HCT116 (cell line): ENCODE results near the gene ABCG1. TPM values are rescaled to one million over a fixed set of nuclear protein-coding genes. Genes with fewer than 3 reads are reported as not detected.

ENCODE experiments used
- ATAC-seq: fragments of 200-7000 bp; cut with Tn5 transposase; 2 replicates; pipeline ENCODE4 v1.9.1; 2020; ENCODE audit warnings: mild to moderate bottlenecking, moderate library complexity
- BruUV-seq: library from RNA; stranded (reverse); fragments of 400-500 nt; replicated peaks from 2 replicates; lab custom pipeline; 2021; lab: Mats Ljungman, UMichigan
- CTCF ChIA-PET: fragments of 300-600 bp; sonication (Branson Sonifier 250); formaldehyde crosslinking; loops from one replicate; lab custom pipeline; 2021; ENCODE audit warnings: antibody characterized with exemption; lab: Charles Lee
- POLR2A ChIA-PET: fragments of 300-600, 350-600 bp; sonication (Branson Sonifier 250); formaldehyde crosslinking; loops from one replicate; lab custom pipeline; 2021; ENCODE audit warnings: antibody characterized with exemption; lab: Charles Lee
- RAD21 ChIA-PET, 2 experiments: fragments of 300-600 bp; sonication (Branson Sonifier 250); formaldehyde crosslinking; loops; one replicate each; lab custom pipeline; 2023; ENCODE audit warnings: low total read pairs in 2 of 2; ENCODE audit not compliant: uncharacterized antibody in 2 of 2, unreplicated experiment in 2 of 2, low non-redundant PET in 1 of 2; lab: Charles Lee
- DNase-seq: peaks from one replicate; pipeline ENCODE4 v3.0.0-alpha.2; 2010; ENCODE audit warnings: low read depth, low spot score
- H2AFZ ChIP-seq: fragments of 200-600 bp; shearing (Covaris generic), sonication (generic); 2 replicates; pipeline ENCODE4 v1.6.1; 2017; ENCODE audit warnings: low read depth, mixed run types, mixed read lengths, antibody characterized with exemption, low read length; ENCODE audit not compliant: poor library complexity, severe bottlenecking
- H3K27ac ChIP-seq: 2 replicates; pipeline ENCODE4 v1.5.1; 2012; ENCODE audit warnings: low read depth, low read length
- H3K27me3 ChIP-seq: fragments of 200-600 bp; sonication (generic); 2 replicates; pipeline ENCODE4 v1.6.1; 2016; ENCODE audit warnings: mixed run types, low read length, mixed read lengths; ENCODE audit not compliant: insufficient read depth
- H3K36me3 ChIP-seq, 2 experiments: fragments of 200-500 bp in 1 of 2; fragments of 200-600 bp in 1 of 2; sonication (Bioruptor generic) in 1 of 2; sonication (generic) in 1 of 2; 2 replicates each; pipeline versions ENCODE4 v1.5.1 to v1.6.1; 2014 to 2016; ENCODE audit warnings: low read length in 2 of 2, inconsistent platforms in 1 of 2, mixed read lengths in 1 of 2, mixed run types in 1 of 2; ENCODE audit not compliant: insufficient read depth in 2 of 2, control insufficient read depth in 1 of 2
- H3K4me1 ChIP-seq, 2 experiments: fragments of 200-600 bp in 1 of 2; sonication (generic) in 1 of 2; 2 replicates each; pipeline versions ENCODE4 v1.5.1 to v1.6.1; 2012 to 2017; ENCODE audit warnings: low read length in 2 of 2, inconsistent platforms in 1 of 2, mild to moderate bottlenecking in 1 of 2, mixed read lengths in 1 of 2, mixed run types in 1 of 2, moderate library complexity in 1 of 2; ENCODE audit not compliant: insufficient read depth in 2 of 2, control insufficient read depth in 1 of 2
- H3K4me2 ChIP-seq: fragments of 200-600 bp; sonication (generic); 2 replicates; pipeline ENCODE4 v1.6.1; 2017; ENCODE audit warnings: mixed run types, low read length, mixed read lengths
- H3K4me3 ChIP-seq, 2 experiments: fragments of 200-600 bp in 1 of 2; sonication (generic) in 1 of 2; replicated peaks in 1 of 2; 2 replicates each; pipeline ENCODE4 v1.5.1; 2011 to 2016; ENCODE audit warnings: low read length in 2 of 2, control low read depth in 1 of 2, low read depth in 1 of 2, mild to moderate bottlenecking in 1 of 2, mixed read lengths in 1 of 2, mixed run types in 1 of 2
- H3K79me2 ChIP-seq: fragments of 200-600 bp; sonication (generic); 2 replicates; pipeline ENCODE4 v1.6.1; 2017; ENCODE audit warnings: mild to moderate bottlenecking, mixed run types, low read length, moderate library complexity, mixed read lengths; ENCODE audit not compliant: insufficient read depth
- H3K9ac ChIP-seq: fragments of 200-600 bp; sonication (generic); 2 replicates; pipeline ENCODE4 v1.6.1; 2016; ENCODE audit warnings: low read length, mixed read lengths
- H3K9me2 ChIP-seq: fragments of 200-600 bp; sonication (generic), shearing (Covaris generic); 2 replicates; pipeline ENCODE4 v1.6.1; 2017; ENCODE audit warnings: mixed run types, mild to moderate bottlenecking, moderate library complexity; ENCODE audit not compliant: insufficient read depth
- H3K9me3 ChIP-seq, 2 experiments: fragments of 200-500 bp in 1 of 2; fragments of 200-600 bp in 1 of 2; sonication (Bioruptor generic) in 1 of 2; sonication (generic) in 1 of 2; 2 replicates each; pipeline ENCODE4 v1.6.1; 2014 to 2017; ENCODE audit warnings: low read length in 2 of 2, mixed read lengths in 2 of 2, inconsistent platforms in 1 of 2, low read depth in 1 of 2, mild to moderate bottlenecking in 1 of 2, mixed run types in 1 of 2, moderate library complexity in 1 of 2; ENCODE audit not compliant: control insufficient read depth in 1 of 2, insufficient read depth in 1 of 2
- H4K20me1 ChIP-seq: fragments of 200-600 bp; sonication (generic), shearing (Covaris generic); 2 replicates; pipeline ENCODE4 v1.6.1; 2017; ENCODE audit warnings: mixed run types, mild to moderate bottlenecking, moderate library complexity; ENCODE audit not compliant: insufficient read depth
- ATF3 ChIP-seq: IDR thresholded peaks from 2 replicates; pipeline ENCODE4 v1.6.1; 2012
- CBX3 ChIP-seq: IDR thresholded peaks from 2 replicates; pipeline ENCODE4 v1.6.1; 2012; ENCODE audit warnings: low read depth
- CEBPB ChIP-seq: IDR thresholded peaks from 2 replicates; pipeline ENCODE4 v1.6.1; 2012; ENCODE audit warnings: low read depth
- EGR1 ChIP-seq: IDR thresholded peaks from 2 replicates; pipeline ENCODE4 v1.6.1; 2012; ENCODE audit warnings: low read depth
- EZH2phosphoT487 ChIP-seq: fragments of 200-600 bp; IDR thresholded peaks from 2 replicates; pipeline ENCODE4 v1.6.1; 2018; ENCODE audit warnings: antibody characterized with exemption, borderline replicate concordance
- JUND ChIP-seq: IDR thresholded peaks from 2 replicates; pipeline ENCODE4 v1.6.1; 2012
- POLR2A ChIP-seq: IDR thresholded peaks from 2 replicates; pipeline ENCODE4 v1.7.0; 2011; ENCODE audit warnings: borderline replicate concordance; ENCODE audit not compliant: insufficient read depth, insufficient read length; ENCODE audit errors: extremely low read depth
- POLR2AphosphoS5 ChIP-seq: IDR thresholded peaks from 2 replicates; pipeline ENCODE4 v1.6.1; 2011; ENCODE audit warnings: mild to moderate bottlenecking, low read depth, low read length, moderate library complexity
- SIN3A ChIP-seq: IDR thresholded peaks from 2 replicates; pipeline ENCODE4 v1.6.1; 2012; ENCODE audit warnings: low read depth
- SP1 ChIP-seq: IDR thresholded peaks from 2 replicates; pipeline ENCODE4 v1.6.1; 2012; ENCODE audit warnings: low read depth
- SRF ChIP-seq: IDR thresholded peaks from 2 replicates; pipeline ENCODE4 v1.6.1; 2012; ENCODE audit warnings: low read depth
- YY1 ChIP-seq: IDR thresholded peaks from 2 replicates; pipeline ENCODE4 v1.6.1; 2011; ENCODE audit warnings: low read length, low read depth, moderate library complexity, mild to moderate bottlenecking; ENCODE audit not compliant: insufficient replicate concordance; ENCODE audit errors: extremely low read depth
- ZBTB33 ChIP-seq: IDR thresholded peaks from 2 replicates; pipeline ENCODE4 v1.6.1; 2011; ENCODE audit warnings: mild to moderate bottlenecking, low read length, moderate library complexity; ENCODE audit not compliant: insufficient replicate concordance; ENCODE audit errors: extremely low read depth
- ZFX ChIP-seq: fragments of 450-650 bp; IDR thresholded peaks from 2 replicates; pipeline ENCODE4 v1.6.1; 2017
- intact Hi-C: fragments of 100-400 bp; cut with micrococcal nuclease; formaldehyde crosslinking; loops from 2 replicates; pipeline ENCODE4 v1.10.0; 2022
- total RNA-seq: library from RNA; stranded (reverse); gene quantifications from one replicate; pipeline ENCODE4 v1.2.1, GENCODE V29; 2021; ENCODE audit not compliant: unreplicated experiment
- TF ChIP-seq, protein P1 (sequence below), 3 experiments: fragments of 200-600 bp in 1 of 3; sonication (generic) in 1 of 3; IDR thresholded peaks in 2 of 3; conservative IDR thresholded peaks in 1 of 3; 2 replicates each; pipeline ENCODE4 v1.5.1; 2012 to 2017; ENCODE audit warnings: low read depth in 2 of 3, low read length in 2 of 3, antibody characterized with exemption in 1 of 3, borderline replicate concordance in 1 of 3, control low read depth in 1 of 3, mild to moderate bottlenecking in 1 of 3, mixed read lengths in 1 of 3, mixed run types in 1 of 3, moderate library complexity in 1 of 3; ENCODE audit not compliant: insufficient read depth in 1 of 3

Gene ABCG1
- total RNA-seq, 1 experiment from 2014 or later, result 1.6 TPM

GRCh38 chr21:42237161-42237560, 18.2 kb downstream of the ABCG1 start:
- ATAC-seq, result no peak

More at GRCh38 chr21:42237161-42237560, 18.2 kb downstream of the ABCG1 start:
- Histone ChIP-seq H3K27ac (no peak overlapping the region), H3K4me1 (peaks cover 33% of the 10 kb centered on the region in 2 experiments), H3K9me2 (no peaks in the 10 kb centered on the region), H3K9me3 (no peaks in the 10 kb centered on the region), H3K4me3 (no peak overlapping the region), H3K4me2 (no peak overlapping the region), H3K36me3 (no peaks in the 10 kb centered on the region), H3K27me3 (no peaks in the 10 kb centered on the region), H3K9ac (no peak overlapping the region), H3K79me2 (no peaks in the 10 kb centered on the region), H4K20me1 (no peaks in the 10 kb centered on the region), H2AFZ (no peak overlapping the region)
- intact Hi-C loops, result no loop called here
- no peak for DNase-seq
- RAD21 ChIA-PET, result no interaction called here
- CTCF ChIA-PET, result interaction anchor here (1.2 kb wide), 1 partner anchor 22 kb away, joined by 3 read pairs; no protein-coding TSS in a partner anchor
- TF ChIP-seq YY1 (no peak), CEBPB (no peak), POLR2A (no peak), SRF (no peak), SIN3A (no peak), SP1 (no peak), JUND (no peak), EGR1 (no peak), ATF3 (no peak), POLR2AphosphoS5 (no peak), EZH2phosphoT487 (no peak), CBX3 (no peak), ZFX (no peak), ZBTB33 (no peak)
- TF ChIP-seq, protein P1, sequence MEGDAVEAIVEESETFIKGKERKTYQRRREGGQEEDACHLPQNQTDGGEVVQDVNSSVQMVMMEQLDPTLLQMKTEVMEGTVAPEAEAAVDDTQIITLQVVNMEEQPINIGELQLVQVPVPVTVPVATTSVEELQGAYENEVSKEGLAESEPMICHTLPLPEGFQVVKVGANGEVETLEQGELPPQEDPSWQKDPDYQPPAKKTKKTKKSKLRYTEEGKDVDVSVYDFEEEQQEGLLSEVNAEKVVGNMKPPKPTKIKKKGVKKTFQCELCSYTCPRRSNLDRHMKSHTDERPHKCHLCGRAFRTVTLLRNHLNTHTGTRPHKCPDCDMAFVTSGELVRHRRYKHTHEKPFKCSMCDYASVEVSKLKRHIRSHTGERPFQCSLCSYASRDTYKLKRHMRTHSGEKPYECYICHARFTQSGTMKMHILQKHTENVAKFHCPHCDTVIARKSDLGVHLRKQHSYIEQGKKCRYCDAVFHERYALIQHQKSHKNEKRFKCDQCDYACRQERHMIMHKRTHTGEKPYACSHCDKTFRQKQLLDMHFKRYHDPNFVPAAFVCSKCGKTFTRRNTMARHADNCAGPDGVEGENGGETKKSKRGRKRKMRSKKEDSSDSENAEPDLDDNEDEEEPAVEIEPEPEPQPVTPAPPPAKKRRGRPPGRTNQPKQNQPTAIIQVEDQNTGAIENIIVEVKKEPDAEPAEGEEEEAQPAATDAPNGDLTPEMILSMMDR (IDR thresholded peaks at IDR 0.05 in 2 of 3, conservative IDR thresholded peaks at IDR 0.05 in 1 of 3; ENCODE audit: borderline replicate concordance in 1 of 3, insufficient read depth in 1 of 3, low read depth in 2 of 3, low read length in 2 of 3), result no peak
- no TSS peak for BruUV-seq
- POLR2A ChIA-PET, result interaction anchor here (1.1 kb wide), 1 partner anchor 17 kb away, joined by 3 read pairs; no protein-coding TSS in a partner anchor
